Stimulated activated CD4-positive, alpha-beta T cell treated with anti-CD3 and anti-CD28 coated beads, Interleukin-15, amount 100 ng/mL, for 24 hours (primary cell): Measurements from ENCODE around the gene CXCL5.
"Not testable (repeated sequence)": the region's sequence is repeated elsewhere in the genome, so short reads cannot be mapped to it uniquely, and the experiment has no call there.

Experiments
- DNase-seq: peaks from one replicate; pipeline ENCODE4 v3.0.0-alpha.2; 2020

The CXCL5 gene

GRCh38 chr4:74014332-74014731, 15.9 kb upstream of the CXCL5 start:
- no peak for DNase-seq

- DNase-seq = no peak
These were observed 14.8 kb upstream of the CXCL5 start for GRCh38 chr4:74013264-74013663.

GRCh38 chr4:74012130-74012529, 13.7 kb upstream of the CXCL5 start:
- no peak for DNase-seq

- no peak for DNase-seq
These were observed 10.8 kb upstream of the CXCL5 start for GRCh38 chr4:74009307-74009706.

- no peak for DNase-seq
These were observed 7.6 kb upstream of the CXCL5 start for GRCh38 chr4:74006009-74006476.

- no peak for DNase-seq
These were observed 7.1 kb upstream of the CXCL5 start for GRCh38 chr4:74005528-74005927.

GRCh38 chr4:74004668-74005067, 6.2 kb upstream of the CXCL5 start:
- DNase-seq = no peak

GRCh38 chr4:74000301-74000700, 1.8 kb upstream of the CXCL5 start:
- DNase-seq = no peak

GRCh38 chr4:73992050-73992449, 6.4 kb downstream of the CXCL5 start:
- DNase-seq = no peak

- DNase-seq = no peak
These were observed 6.8 kb downstream of the CXCL5 start for GRCh38 chr4:73991742-73992000.

GRCh38 chr4:73990988-73991741, 7.3 kb downstream of the CXCL5 start:
- no peak for DNase-seq

GRCh38 chr4:73989928-73990327, 8.5 kb downstream of the CXCL5 start:
- no peak for DNase-seq

- no peak for DNase-seq
These were observed 9.4 kb downstream of the CXCL5 start for GRCh38 chr4:73989031-73989430.

GRCh38 chr4:73988061-73988460, 10.4 kb downstream of the CXCL5 start, which contains the start of gene PPBP:
TSS of gene PPBP (minus strand) at chr4:73988190. CDS start at chr4:73988103, 87 bp downstream.
- no peak for DNase-seq

- DNase-seq = no peak
These were observed 13.0 kb downstream of the CXCL5 start for GRCh38 chr4:73985528-73985852.

GRCh38 chr4:73984736-73985527, 13.5 kb downstream of the CXCL5 start:
- DNase-seq = no peak

GRCh38 chr4:73981175-73981574, 17.3 kb downstream of the CXCL5 start:
- not testable (repeated sequence) for DNase-seq

GRCh38 chr4:73979407-73979957, 19.0 kb downstream of the CXCL5 start:
- DNase-seq = no peak

- no peak for DNase-seq
These were observed 19.6 kb downstream of the CXCL5 start for GRCh38 chr4:73978886-73979285.

- no peak for DNase-seq
These were observed 21.8 kb downstream of the CXCL5 start for GRCh38 chr4:73976716-73977115.

- DNase-seq = no peak
These were observed 22.3 kb downstream of the CXCL5 start for GRCh38 chr4:73976217-73976616.

- DNase-seq = no peak
These were observed 24.1 kb downstream of the CXCL5 start for GRCh38 chr4:73974352-73974751.

- DNase-seq = no peak
These were observed 27.5 kb downstream of the CXCL5 start for GRCh38 chr4:73970945-73971344.

- no peak for DNase-seq
These were observed 28.5 kb downstream of the CXCL5 start for GRCh38 chr4:73970011-73970410.
